ENCODE results near the gene SCAND1.

DNA sequence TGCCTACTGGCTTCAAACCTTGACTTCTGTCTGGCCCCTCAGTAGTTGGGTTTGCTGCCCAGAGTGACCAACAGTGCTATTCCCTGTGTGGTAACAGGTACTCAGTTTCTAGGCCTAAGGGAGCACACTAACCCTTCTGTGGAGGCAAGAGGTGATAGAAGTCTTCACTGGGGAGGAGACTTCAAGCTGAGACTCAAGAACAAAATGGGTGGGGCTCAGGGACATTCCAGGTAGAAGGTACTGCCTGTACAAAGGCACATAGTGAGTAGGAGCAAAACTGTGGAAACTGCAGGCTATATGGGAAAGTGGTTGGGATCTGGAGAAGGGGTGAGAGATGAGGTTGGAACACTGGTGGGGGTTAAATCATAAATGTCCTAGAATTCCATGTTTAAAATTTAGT lies 2.3 kb upstream of the SCAND1 start:
- TF ChIP-seq POLR2A (IDR thresholded peaks at IDR 0.05) (no peak), POLR2AphosphoS5 (IDR thresholded peaks at IDR 0.05) (no peak)
- TF ChIP-seq, protein P1, sequence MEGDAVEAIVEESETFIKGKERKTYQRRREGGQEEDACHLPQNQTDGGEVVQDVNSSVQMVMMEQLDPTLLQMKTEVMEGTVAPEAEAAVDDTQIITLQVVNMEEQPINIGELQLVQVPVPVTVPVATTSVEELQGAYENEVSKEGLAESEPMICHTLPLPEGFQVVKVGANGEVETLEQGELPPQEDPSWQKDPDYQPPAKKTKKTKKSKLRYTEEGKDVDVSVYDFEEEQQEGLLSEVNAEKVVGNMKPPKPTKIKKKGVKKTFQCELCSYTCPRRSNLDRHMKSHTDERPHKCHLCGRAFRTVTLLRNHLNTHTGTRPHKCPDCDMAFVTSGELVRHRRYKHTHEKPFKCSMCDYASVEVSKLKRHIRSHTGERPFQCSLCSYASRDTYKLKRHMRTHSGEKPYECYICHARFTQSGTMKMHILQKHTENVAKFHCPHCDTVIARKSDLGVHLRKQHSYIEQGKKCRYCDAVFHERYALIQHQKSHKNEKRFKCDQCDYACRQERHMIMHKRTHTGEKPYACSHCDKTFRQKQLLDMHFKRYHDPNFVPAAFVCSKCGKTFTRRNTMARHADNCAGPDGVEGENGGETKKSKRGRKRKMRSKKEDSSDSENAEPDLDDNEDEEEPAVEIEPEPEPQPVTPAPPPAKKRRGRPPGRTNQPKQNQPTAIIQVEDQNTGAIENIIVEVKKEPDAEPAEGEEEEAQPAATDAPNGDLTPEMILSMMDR (IDR thresholded peaks at IDR 0.05), result no peak

Measured in prostate gland (tissue), 2 donors.